Neural cell (in vitro differentiated cells): ENCODE data around the gene GID4.

Experiments used
- EP300 ChIP-seq: fragments of 450-650 bp; conservative IDR thresholded peaks from 2 replicates; pipeline ENCODE4 v1.6.1; 2014; ENCODE audit warnings: antibody characterized with exemption, mild to moderate bottlenecking, moderate library complexity; ENCODE audit not compliant: poor library complexity, severe bottlenecking
- EZH2 ChIP-seq: fragments of 200-600, 300-800 bp; shearing (Covaris generic), sonication (generic); IDR thresholded peaks from 2 replicates; pipeline ENCODE4 v1.6.1; 2014; ENCODE audit warnings: antibody characterized with exemption, low read length, borderline replicate concordance, mild to moderate bottlenecking; ENCODE audit not compliant: insufficient read depth, poor library complexity, severe bottlenecking
- MXI1 ChIP-seq: fragments of 450-650 bp; conservative IDR thresholded peaks from 2 replicates; pipeline ENCODE4 v1.6.1; 2014; ENCODE audit warnings: antibody characterized with exemption, mild to moderate bottlenecking; ENCODE audit not compliant: poor library complexity, severe bottlenecking
- POLR2AphosphoS5 ChIP-seq: IDR thresholded peaks from 2 replicates; pipeline ENCODE4 v1.6.1; 2012
- RAD21 ChIP-seq: fragments of 450-650 bp; conservative IDR thresholded peaks from 2 replicates; pipeline ENCODE4 v1.6.1; 2014; ENCODE audit warnings: antibody characterized with exemption, mild to moderate bottlenecking, moderate library complexity
- SMC3 ChIP-seq: fragments of 450-650 bp; conservative IDR thresholded peaks from 2 replicates; pipeline ENCODE4 v1.6.1; 2014; ENCODE audit warnings: antibody characterized with exemption, mild to moderate bottlenecking, moderate library complexity; ENCODE audit not compliant: poor library complexity
- TAF1 ChIP-seq: IDR thresholded peaks from 2 replicates; pipeline ENCODE4 v1.6.1; 2012; ENCODE audit warnings: low read depth
- TF ChIP-seq, protein P1 (sequence below): fragments of 450-650 bp; IDR thresholded peaks from 2 replicates; pipeline ENCODE4 v1.5.1; 2014; ENCODE audit warnings: antibody characterized with exemption, mild to moderate bottlenecking, moderate library complexity; ENCODE audit not compliant: poor library complexity, severe bottlenecking
- TF ChIP-seq, protein P2 (sequence below): IDR thresholded peaks from 2 replicates; pipeline ENCODE4 v1.6.1; 2012; ENCODE audit warnings: borderline replicate concordance

DNA sequence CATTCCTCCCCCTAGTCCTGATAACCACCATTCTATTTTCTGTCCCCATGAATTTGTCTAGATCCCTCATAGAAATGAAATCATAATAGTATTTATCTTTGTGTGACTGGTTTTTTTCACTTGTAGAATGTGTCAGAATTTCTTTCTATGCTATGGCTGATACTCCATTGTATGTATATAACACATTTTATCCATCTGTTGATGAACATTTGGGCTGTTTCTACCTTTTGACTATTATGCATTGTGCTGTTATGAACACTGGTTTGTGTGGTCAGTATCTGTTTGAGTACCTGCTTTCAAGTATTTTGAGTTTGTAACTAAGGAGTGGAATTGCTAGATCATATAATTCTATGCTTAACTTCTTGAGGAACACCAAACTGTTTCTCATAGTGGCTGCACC lies 32.5 kb downstream of the GID4 start:
- TF ChIP-seq, protein P1, sequence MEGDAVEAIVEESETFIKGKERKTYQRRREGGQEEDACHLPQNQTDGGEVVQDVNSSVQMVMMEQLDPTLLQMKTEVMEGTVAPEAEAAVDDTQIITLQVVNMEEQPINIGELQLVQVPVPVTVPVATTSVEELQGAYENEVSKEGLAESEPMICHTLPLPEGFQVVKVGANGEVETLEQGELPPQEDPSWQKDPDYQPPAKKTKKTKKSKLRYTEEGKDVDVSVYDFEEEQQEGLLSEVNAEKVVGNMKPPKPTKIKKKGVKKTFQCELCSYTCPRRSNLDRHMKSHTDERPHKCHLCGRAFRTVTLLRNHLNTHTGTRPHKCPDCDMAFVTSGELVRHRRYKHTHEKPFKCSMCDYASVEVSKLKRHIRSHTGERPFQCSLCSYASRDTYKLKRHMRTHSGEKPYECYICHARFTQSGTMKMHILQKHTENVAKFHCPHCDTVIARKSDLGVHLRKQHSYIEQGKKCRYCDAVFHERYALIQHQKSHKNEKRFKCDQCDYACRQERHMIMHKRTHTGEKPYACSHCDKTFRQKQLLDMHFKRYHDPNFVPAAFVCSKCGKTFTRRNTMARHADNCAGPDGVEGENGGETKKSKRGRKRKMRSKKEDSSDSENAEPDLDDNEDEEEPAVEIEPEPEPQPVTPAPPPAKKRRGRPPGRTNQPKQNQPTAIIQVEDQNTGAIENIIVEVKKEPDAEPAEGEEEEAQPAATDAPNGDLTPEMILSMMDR, result no peak
- no peak for TF ChIP-seq POLR2AphosphoS5
- no peak for TF ChIP-seq EZH2
- no peak for TF ChIP-seq RAD21
- TF ChIP-seq EP300, result no peak
- TF ChIP-seq MXI1, result no peak
- TF ChIP-seq TAF1, result no peak
- TF ChIP-seq, protein P2, sequence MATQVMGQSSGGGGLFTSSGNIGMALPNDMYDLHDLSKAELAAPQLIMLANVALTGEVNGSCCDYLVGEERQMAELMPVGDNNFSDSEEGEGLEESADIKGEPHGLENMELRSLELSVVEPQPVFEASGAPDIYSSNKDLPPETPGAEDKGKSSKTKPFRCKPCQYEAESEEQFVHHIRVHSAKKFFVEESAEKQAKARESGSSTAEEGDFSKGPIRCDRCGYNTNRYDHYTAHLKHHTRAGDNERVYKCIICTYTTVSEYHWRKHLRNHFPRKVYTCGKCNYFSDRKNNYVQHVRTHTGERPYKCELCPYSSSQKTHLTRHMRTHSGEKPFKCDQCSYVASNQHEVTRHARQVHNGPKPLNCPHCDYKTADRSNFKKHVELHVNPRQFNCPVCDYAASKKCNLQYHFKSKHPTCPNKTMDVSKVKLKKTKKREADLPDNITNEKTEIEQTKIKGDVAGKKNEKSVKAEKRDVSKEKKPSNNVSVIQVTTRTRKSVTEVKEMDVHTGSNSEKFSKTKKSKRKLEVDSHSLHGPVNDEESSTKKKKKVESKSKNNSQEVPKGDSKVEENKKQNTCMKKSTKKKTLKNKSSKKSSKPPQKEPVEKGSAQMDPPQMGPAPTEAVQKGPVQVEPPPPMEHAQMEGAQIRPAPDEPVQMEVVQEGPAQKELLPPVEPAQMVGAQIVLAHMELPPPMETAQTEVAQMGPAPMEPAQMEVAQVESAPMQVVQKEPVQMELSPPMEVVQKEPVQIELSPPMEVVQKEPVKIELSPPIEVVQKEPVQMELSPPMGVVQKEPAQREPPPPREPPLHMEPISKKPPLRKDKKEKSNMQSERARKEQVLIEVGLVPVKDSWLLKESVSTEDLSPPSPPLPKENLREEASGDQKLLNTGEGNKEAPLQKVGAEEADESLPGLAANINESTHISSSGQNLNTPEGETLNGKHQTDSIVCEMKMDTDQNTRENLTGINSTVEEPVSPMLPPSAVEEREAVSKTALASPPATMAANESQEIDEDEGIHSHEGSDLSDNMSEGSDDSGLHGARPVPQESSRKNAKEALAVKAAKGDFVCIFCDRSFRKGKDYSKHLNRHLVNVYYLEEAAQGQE, result no peak
- TF ChIP-seq SMC3, result no peak
